Measurements from ENCODE around the gene HOXA2.

The HOXA2 gene

DNA sequence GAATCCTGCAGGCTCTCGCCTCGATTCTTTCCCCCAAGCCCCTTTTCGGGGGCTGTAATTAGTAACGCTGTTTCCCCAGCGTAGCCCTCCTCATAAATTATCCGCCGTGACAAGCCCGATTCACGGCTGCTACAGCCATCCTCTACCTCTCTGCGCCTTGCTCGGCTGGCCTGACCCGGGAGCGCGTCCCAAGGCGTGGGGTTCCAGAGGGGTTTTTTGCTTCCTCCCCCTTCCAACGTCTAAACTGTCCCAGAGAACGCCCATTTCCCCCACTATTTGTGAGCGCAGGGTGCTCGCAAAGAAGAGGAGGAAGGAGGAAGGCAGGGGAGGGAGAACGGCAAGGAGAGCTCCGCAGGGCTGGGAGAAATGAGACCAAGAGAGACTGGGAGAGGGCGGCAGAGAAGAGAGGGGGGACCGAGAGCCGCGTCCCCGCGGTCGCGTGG lies 40.1 kb upstream of the HOXA2 start:
- no peak overlapping the region for H3K4me3 ChIP-seq (ENCODE audit: low read length)

DNA sequence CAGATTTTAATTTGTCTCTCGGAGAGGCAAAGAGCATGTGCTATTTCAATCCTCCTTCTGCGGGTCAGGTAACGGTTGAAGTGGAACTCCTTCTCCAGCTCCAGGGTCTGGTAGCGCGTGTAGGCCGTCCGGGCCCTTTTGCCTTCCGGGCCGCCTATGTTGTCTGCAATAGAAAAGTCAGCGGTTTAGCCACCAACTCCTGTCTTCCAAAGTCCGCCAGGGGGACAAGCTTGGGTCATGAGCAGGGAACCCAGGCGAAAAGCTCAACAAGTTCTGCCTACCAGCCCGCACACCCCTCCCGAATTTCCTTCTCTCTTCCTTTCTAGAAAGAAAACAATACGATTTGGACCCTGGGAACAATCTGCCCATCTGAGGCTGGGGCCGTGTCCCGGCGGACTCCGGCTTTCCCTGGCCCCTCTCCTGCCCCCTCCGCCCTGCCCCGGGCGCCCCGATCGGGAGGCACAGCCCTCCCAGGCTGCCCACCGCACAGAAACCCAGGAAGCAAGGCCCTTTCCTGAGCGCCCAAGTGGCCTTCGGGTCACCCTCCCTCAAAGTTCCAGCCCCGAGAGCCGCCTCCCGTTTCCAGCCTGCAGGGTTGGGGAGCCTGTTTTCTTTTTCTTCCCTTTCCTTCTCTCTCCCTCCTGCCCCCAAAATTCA lies 39.6 kb upstream of the HOXA2 start:
- DNase-seq (ENCODE audit: low read depth, low spot score), result no peak
- no peak overlapping the region for H3K4me3 ChIP-seq (ENCODE audit: low read length)

More for the DNA sequence above, 40.1 kb upstream of the HOXA2 start:
- DNase-seq (ENCODE audit: low read depth, low spot score), result no peak

DNA sequence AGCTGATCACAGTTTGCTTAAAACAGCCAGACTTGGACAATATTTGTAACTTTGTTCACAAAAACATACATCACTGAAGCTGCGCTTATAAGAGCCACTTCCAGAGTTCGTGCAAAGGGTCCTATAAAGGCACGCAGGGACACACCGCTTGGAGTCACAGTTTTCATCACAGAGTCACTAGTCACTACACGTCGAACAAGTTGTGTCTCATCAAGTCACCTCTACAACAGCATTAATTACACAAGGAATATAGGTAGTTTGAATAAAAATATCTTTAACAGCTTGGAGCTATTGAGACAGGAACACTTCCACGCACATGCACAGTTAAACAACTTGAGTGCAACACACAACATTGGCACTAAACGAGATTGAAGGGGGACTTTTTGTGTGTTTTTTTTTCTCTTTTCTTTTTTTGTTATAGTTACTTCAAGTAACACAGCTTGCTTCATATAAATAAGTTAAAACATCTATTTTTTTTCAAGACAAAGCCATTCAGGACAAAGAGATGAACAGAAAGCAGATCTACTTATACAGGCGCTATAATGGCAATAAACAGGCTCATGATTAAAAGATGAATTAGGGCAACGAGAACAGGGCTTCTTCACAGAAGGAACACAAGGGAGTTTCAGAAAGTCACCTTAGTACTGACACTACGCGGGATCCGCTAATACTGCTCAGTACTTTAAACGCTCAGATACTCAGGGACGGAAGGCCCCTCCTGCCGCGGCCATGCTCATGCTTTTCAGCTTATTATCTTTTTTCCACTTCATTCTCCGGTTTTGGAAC lies 38.8 kb upstream of the HOXA2 start:
- DNase-seq (ENCODE audit: low read depth, low spot score), result no peak

GRCh38 chr7:27140126-27140857 lies 37.8 kb upstream of the HOXA2 start:
- no peak for DNase-seq (ENCODE audit: low read depth, low spot score)
- H3K4me3 ChIP-seq (ENCODE audit: low read length), result no peak overlapping the region

More for the DNA sequence above, 38.8 kb upstream of the HOXA2 start:
- no peak overlapping the region for H3K4me3 ChIP-seq (ENCODE audit: low read length)

DNA sequence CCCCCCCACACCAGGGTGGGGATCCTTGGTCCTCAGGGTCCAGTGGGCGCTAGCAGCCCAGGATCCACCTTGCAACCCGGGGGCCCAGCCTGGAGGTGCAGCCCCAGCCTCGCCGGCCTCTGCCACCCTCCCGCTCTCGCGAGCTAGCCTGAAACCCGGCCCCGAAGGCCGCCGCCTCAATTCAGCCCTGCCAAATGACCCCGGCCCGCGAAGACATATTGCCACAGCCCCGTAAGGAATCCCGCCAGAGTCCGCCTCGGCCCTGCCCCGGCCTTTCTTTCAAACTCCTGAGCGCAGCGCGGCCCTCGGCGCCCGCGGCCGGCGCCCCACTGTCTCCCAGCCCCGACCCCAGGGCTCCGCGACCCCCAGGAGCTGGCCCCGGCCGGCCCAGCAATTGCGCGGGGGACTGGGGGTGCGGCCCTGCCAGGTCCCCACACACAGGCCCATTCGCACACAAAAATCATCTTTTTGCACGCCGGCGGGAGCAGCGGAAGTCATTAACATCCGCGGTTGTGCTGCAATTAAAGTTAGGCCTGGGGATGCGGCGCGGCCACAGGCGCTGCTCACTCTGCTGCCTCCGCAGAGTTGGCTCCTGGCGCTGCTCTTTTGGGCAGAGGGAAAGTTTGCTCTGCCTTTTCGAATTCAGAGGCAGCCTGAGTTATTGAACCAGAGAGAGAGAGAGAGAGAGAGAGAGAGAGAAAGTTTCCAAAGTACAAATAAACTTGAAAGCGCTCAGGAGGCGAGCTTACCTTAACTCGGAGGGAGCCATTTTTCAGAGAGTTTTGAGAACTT lies 37.0 kb upstream of the HOXA2 start:
- DNase-seq (ENCODE audit: low read depth, low spot score), result no peak
- H3K4me3 ChIP-seq (ENCODE audit: low read length), result no peak overlapping the region

DNA sequence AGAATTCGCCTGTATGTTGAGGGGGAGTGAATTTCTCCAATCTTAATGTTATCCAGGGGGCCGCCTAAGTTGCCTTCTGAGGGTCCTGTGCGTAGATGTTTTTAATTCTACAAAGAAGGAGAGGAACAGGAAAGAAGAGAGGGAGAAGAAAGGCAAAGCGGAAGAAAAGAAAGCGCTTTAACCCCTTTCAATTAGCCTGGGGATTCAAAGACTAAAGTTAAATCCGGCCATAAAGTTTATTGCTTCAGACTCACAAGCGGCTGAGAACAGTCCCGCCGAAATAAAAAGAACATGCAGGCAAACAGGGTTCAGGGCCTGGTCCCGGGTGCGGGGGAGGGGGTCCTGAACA lies 36.5 kb upstream of the HOXA2 start:
- DNase-seq (ENCODE audit: low read depth, low spot score), result no peak
- no peak overlapping the region for H3K4me3 ChIP-seq (ENCODE audit: low read length)

DNA sequence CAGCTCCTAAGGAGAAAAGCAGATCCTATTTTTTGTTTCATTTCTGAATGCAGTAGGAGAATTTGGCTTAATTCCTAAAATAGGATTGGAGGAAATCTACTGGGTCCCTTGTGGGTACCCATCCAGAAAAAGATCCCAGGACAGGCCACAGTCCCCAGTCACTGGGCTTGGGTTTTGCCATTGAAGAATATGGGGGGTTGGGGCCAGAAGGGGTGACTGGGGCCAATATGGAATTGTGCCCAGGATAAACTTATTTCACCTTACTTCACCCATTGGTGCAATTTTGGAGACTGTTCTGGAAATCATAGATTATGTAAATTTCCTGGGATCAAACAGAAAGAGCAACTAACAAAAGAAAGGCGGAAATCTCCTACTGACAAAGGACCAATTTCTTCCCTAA lies 36.0 kb upstream of the HOXA2 start:
- no peak overlapping the region for H3K4me3 ChIP-seq (ENCODE audit: low read length)
- DNase-seq (ENCODE audit: low read depth, low spot score), result no peak

DNA sequence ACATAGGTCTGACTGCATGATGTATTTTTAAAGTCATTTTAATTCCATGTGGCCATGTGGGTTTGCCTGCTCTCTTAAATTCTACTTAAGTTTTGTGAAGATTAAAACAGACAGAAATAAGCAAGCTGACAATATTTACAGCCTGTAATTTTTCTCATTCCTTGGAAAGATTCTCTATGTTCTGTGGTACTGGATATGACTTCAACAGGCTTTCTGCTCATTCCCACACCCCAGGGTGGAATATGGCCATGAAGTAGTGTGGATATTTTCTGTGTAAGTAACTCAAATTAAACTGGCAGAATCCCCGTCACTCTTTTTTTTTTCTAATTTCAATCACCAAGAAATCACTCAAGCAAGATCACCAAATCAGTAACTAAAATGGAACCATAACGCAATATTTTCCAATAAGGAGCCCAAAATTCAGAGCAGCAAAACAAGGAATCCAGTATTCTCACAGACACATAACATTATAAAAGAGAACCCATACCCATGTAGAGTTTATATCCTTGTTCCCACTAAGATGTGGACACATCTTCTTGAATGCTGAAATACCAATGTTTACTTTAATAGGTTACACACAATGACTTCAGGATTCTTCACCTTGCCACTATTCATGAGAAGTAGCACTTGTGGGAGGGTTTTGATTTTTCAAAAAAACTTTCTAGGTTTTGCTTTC lies 35.3 kb upstream of the HOXA2 start:
- DNase-seq (ENCODE audit: low read depth, low spot score), result no peak
- H3K4me3 ChIP-seq (ENCODE audit: low read length), result no peak overlapping the region

DNA sequence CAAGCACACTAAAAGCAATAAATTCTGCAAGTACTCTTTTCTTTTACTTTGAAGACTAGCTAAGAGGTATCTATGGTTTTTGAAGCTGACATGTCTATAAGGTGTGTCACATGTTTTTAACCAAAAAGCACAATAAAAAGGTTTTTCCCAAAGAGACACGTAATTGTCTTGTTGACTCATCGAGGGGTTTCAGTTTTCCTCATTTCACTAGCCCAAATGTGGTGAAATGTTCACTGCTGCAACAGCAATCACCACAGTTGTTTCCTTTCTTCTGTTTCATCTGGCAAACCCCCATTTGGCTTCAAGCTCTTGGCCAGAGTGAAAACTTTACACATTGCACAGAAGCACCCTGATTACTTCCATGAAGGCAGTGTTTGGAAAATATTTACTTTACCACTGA lies 31.9 kb upstream of the HOXA2 start:
- no peak overlapping the region for H3K4me3 ChIP-seq (ENCODE audit: low read length)
- no peak for DNase-seq (ENCODE audit: low read depth, low spot score)

DNA sequence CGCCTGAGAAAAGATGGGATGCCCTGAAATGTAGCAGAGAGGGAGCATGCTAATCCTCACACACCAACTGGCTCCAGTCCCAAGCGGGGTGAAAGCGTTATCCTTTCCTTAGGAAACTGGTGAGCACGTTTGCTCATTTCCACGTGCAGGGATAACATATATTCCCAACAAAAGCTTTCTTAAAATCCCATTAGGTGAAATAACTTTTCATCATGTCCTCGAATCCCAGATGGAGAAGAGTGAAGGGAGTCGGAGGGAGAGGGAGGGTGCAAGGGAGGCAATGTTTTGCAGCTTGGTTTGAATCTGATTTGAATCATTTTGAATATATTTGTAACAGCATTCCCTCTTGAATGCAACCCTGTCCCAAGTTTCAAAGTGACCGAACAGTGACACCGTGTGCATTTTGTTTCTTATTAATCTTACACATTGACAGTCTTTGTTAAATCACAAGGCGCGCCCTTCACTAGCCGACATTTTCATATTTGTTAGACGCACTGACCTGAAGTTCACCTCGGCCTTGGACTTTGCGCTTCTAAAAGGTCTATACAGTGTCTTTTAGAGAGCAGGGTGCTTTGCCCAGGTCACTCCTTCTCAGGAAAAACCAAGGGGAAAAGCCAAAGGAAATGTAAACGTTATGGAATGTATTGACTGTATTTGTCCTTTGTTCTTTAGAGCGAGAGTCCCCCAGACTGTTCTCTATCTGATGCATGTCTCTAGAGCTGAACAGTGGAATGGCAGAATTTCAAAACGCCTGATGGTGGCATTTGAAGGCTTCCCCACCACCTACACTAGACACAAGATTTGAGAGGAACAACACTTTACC lies 31.1 kb upstream of the HOXA2 start:
- DNase-seq (ENCODE audit: low read depth, low spot score), result no peak
- H3K4me3 ChIP-seq (ENCODE audit: low read length), result no peak overlapping the region

DNA sequence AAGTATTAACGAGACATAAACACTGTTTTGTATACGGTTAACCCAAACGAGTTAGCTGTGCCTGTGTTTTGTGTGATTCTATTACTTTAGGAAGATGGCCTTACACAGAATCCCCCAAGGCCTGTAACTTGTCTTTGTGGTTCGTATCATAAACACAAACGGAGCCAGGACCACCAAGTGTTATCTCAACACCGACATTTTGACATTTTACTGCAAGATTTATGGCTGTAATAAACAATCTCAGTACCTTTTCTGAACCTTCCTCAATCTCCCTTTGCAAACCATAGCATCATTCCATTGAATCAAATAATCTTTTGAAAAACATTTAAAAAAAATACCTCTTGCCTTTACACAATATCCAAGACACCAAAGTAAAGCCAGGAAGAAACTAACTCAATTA lies 30.5 kb upstream of the HOXA2 start:
- no peak for DNase-seq (ENCODE audit: low read depth, low spot score)

GRCh38 chr7:27132214-27132613 lies 29.7 kb upstream of the HOXA2 start:
- H3K4me3 ChIP-seq (ENCODE audit: low read length), result no peak overlapping the region
- no peak for DNase-seq (ENCODE audit: low read depth, low spot score)

More for the DNA sequence above, 30.5 kb upstream of the HOXA2 start:
- H3K4me3 ChIP-seq (ENCODE audit: low read length), result no peak overlapping the region

GRCh38 chr7:27131390-27131819 lies 28.9 kb upstream of the HOXA2 start:
- H3K4me3 ChIP-seq (ENCODE audit: low read length), result no peak overlapping the region
- DNase-seq (ENCODE audit: low read depth, low spot score), result no peak

GRCh38 chr7:27130540-27131389 lies 28.3 kb upstream of the HOXA2 start, which contains the start of gene HOXA4:
Gene HOXA4 (minus strand): TSS chr7:27130757. CDS start chr7:27130733, 24 bp downstream.
- no peak within 1 kb of the TSS for H3K4me3 ChIP-seq (ENCODE audit: low read length)
- DNase-seq (ENCODE audit: low read depth, low spot score), result no peak

DNA sequence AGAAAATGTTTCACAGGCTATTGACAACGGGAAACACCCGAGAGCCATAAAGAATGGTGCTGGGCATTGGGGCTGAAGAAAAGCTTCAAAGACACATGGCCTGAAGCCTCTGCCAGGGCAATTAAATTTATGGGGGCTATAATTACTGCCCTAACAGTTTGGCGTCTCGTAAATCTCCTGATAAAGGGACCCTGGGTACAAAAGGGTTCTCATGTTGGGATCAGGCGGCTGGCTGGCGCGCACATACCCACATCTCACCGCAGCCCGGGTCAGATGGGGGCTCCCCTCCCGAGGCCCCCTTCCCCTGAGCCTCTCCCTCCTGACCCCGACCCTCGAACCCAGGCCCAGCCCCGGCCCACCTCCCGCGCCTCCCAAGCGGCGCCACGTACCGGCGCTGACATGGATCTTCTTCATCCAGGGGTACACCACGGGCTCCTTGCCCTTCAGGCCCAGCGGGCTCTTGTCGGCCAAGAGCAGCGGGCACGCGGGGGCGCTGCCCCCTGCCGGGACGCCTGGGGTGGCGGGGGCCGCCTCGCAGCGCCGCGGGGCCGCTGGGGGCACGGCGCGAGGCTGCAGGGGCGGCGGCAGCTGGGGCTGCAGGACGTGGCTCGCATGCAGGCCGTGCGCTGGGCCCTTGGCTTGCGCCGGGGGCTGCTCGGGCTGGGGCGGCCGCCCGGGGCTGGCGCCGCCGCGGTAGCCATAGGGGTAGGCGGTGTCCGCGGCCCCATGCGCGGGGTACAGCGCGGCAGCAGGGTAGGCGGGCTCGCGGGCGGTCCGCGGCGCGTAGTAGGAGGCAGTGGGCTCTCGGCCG lies 27.5 kb upstream of the HOXA2 start:
- no peak overlapping the region for H3K4me3 ChIP-seq (ENCODE audit: low read length)
- no peak for DNase-seq (ENCODE audit: low read depth, low spot score)

Data from Jurkat, Clone E6-1 (cell line).